Activated T-cell treated with anti-CD3 and anti-CD28 coated beads, Interleukin-2, amount 50 U/mL, for 48 hours (primary cell): ENCODE measurements around the gene NKX2-3.

Experiments used
- DNase-seq, 2 experiments: peaks; one replicate each; pipeline ENCODE4 v3.0.0-alpha.2; 2020

Gene NKX2-3

DNA sequence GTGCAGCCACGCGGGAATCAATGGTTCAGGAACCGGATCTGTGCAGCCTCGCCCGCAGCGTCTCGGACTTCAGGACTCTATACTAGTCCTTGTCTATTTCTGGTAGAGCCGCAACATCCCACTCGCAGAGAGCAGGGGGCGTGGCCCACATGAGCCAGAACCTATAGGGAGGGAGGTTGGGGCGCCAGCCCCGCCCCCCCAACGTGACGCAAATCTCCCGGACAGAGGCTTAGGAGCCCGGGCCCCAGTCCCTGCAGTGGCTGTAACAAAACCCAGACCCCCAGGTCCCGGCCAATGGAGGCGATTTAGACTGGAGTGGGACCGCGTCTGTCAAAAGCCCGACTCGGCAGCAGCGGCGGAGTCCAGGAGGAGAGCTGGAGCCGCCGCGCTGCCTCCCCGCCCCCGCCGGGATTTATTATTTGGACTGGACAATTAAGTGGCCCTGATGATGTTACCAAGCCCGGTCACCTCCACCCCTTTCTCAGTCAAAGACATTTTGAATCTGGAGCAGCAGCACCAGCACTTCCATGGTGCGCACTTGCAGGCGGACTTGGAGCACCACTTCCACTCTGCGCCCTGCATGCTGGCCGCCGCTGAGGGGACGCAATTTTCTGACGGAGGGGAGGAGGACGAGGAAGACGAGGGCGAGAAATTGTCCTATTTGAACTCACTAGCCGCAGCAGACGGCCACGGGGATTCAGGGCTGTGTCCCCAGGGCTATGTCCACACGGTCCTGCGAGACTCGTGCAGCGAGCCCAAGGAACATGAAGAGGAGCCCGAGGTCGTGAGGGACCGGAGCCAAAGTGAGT is at the start of gene NKX2-3:
Gene NKX2-3, plus strand, starts transcription at position 256 of the 809 bp plus-strand sequence. Its CDS starts 190 bp downstream, at position 446.
- peak; percentile 67 to 71 for DNase-seq

DNA sequence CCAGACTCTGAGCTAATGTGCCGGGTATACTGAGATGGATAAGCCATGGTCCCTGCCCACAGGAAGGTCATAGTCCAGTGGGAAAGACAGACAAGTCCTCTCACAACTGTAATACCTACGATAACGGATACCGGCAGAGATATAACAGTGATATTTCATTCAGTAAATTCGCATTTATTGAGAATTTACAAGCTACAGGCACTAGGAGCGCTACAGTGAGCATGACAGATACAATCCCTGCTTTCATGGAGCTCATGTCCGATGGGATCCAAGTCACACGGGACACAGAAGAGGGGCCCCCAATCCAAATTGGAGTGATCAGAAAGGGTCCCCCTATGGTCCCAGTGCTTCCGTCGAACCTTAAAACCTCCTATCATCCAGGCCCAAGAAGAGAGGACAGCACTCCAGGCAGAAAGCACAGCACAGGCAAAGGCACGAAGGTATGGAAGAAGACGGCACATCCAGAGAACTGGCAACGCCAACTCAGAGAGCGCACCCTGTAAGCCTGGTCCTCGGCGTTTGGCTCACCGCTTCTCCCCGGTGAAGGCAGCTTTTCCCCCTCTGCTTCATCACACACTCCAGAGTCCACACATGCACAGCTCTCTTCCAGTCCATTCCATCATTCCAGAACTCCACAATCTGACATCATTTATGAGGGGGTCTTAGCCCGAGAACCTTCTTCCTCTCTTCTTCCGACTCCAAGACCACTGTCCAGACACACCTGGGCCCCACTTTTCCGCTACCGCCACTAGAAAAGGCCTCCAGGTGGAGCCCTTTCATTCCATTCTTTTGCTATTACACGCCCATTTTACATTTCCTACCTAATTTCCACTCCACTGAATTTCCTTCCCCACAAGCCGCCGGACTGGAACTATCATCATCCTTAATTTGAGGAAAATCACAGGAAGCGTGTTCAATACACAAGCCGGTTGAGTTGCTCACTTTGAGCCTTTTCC is 47.8 kb upstream of the NKX2-3 start:
- no peak for DNase-seq

DNA sequence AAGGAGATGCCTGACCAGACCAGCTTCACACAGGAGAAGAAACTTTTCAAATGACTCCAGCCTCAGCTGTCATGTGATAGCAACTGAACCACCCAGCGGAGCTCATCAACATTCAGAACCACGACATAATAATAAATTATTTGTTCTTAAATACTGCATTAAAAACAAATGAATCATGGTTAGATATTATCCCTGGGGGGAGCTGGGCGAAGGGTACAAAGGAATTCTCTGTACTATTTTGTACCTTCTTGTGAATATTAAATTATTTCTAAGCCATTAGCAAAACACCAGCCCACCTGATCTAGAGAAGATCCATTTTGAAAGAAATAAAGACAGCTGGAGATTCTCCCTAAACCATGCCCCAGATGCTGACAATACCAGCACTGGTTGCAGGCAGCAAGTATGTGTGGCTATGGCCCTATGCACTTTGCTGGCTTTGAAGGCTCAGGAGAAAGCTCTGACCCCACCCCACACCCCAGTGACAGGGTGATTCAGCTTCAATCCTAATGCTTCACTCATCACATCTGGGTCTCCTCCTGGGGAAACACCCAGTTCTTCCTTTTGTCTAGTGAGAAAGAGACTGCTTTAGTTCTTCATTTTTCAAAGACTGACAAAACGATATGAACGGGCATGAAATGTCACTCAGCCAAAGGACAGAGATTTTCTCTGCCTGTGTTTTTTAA is 45.5 kb upstream of the NKX2-3 start:
- DNase-seq = no peak

DNA sequence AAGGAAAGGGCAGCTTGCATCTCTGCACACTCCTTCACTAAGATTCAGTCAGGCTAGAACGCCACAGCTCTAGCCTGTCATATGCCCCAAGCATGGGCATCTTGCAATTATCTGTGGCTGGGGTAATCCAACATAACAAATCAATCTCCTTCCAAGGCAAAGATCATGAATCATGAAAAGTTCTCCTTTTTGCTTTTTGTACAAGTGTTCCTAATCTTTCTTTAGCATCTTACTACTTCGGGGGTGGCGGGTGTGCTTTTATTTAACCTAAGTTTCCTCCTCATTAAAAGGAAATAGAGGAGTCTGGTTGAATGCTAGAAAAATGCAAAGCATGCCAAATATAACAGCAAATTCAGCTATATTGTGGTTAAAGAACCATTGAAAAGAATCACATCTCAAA is 43.5 kb upstream of the NKX2-3 start:
- DNase-seq = no peak

DNA sequence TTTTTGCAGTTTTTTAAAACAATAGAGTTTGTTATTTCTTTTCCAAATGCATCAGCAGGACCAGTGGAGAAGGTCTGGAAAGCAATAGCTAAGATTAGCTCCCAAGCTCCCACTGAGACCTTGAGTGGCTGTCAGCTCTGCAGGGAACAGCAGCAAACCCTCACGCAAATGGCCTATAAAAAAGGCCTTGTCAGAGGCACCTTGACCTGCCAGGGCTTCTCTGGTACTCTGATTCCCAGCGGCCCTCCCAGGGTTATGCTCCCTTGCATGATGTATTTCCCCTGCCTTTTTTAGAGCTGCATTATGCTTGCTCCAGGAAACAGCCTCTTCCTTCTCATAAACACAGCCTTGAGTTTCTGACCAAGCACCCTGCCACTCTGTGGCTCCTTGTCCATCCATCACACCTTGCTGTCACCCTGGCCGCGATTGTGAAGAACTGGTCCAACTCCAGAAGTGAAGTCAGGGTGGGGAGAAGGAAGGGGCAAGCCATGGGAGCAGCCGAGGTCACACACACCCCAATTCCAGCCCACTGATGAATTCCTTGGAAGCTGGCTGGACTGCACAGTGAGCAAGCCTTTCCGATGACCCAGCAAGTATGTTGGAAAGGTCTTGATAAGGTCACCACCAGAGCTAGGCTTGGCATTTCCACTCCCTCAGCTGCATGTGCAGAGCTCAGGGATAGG is 35.3 kb upstream of the NKX2-3 start:
- DNase-seq = no peak

DNA sequence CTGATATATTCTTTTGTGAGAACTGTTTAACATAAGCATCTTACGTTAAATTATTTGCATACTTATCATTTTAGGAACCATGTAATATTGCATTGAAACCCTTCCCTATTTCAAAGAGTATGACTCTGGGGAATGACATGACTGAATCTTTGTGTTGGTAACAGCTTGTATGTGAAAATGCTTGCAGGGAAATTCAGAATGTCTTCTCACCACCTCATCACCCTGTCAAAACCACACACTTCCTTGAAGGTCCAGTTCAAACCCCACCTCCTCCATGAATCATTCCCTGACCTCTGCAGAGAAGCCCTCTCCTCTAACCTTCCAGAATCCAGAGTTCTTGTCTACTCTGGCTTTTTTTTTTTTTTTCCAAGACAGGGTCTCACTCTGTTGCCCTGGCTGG is 26.3 kb upstream of the NKX2-3 start:
- DNase-seq = no peak

DNA sequence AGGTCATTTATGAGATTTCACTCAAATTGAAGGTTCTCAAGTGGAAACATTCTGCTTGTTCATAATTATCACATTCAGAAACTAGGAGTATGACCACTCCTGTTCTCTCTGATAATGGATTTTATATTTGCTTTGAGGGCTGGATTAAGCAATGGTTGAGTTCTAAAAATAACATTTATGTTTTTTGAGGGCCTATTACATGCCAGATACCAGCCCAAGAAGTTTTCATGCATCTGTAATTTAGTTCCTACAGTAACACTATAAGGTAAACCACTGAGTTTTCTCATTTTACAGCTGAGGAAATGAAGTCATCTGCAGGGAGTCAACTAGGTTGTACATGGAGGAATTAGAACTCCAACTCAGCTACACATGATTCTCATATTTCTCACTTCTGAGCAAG is 25.5 kb upstream of the NKX2-3 start:
- no peak for DNase-seq

DNA sequence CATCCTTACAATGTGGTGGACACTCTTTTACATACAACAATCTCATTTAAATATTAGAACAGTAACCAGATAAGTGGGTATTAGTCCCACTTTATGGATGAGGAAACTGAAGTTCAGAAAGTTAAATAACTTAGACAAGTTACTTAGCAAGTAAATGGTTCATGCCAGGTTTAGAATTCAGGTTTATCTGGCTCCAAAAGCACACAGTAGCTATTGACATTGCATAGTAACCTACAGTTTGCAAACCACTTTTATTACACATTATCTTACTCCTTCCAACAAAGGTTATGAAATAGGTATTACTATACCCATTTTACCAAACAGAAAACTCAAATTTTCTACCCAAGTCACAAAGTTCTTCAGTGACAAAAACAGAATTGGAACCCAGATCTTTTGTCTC is 19.7 kb upstream of the NKX2-3 start:
- DNase-seq = no peak

DNA sequence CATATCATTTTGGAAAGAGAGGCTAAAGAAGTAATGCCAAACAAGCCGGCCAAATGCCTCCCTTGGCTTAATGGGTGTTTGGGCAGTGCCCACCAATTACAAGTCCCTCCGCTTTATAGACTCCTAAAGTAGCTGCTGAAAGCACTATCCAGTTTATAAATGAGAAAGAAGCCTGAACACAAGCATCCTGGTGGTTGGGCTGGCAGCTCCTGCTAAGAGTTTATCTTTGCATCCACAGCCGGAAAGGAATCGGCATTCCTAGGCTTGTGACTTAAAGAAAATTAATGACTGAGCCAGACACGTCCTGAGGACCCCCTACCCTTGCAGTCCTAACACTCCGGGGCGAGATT is 13.1 kb upstream of the NKX2-3 start:
- no peak for DNase-seq

DNA sequence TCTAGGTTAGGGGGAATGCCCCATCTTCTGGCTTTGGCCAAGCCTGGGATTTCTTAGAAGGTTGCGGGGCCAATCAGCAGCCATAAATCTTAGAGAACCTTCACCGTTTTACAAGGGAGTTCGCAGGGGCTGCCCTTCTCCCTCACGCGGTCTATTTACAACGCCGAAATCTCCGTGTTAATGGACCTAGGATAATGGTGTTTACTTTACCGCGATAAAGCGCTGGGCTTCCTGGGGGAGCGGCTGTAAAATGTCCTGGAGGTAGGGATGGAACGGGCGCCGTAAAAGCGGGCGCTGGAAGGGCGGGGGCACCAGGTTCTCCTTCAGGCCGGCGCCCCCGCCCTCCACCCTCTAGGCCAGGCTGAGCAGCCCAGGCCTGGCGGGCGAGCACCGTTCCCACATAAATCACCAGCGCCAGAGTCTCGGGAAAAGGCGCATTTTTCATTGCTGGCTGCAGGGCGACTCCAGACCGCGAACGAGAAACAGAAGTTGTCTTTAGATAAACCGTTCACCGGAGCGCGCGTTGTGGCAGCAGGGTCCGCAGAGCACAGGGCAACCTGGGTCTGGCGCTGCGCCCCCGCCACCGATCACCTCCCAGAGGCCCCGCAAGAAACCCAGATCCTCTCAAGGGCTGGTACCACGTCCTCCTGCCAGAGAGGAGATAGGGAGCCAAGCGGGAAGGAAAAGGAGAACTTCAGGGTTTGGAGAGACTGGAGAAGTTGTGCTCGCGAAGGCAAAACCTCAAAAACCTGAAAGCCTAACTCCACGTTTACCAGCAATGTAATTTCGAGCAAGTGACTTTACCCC is 12.5 kb upstream of the NKX2-3 start:
- no peak for DNase-seq

DNA sequence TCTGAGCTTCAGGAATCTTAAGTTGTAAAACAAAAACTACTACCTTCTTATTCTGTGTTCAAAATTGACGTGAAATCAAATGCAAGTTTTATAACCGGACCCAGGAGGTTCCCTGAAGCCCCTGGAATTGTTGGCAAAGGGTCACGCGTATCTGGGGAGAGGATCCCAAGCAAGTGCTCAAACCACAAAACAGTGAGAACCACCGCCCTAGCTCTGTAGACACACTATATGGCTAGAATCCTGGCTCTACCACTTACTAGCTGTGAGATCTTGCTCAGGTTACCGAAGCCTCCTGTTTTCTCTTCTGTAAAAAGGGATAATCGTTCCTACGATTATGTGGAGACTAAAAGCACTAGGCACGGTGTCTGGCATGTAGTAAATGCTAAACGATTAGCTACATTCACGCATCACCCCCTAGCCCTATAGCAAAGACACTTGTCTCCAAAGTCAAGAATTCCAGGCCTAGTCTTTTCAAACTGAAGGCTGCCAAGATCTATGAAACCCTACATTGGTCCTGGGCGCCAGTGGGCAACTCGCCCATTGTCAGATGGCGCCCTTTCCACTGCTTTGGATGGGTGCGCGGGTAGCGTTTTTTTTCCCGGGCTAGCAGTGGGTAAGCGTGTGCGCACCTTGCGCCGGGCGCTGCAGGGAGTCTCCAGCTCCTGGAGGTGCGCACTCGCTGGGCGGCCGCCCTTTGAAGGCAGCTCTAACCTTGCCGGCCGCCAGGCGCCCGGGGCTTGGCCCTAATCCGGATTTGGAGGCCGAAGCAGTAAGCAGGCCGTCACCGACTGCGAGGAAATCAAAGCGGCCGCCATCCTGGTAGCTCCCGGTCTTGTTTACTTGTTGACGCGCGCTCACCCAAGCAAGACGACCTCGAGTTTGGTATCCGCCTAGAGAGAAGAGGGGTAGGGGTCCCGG is 11.6 kb upstream of the NKX2-3 start:
- DNase-seq = no peak

DNA sequence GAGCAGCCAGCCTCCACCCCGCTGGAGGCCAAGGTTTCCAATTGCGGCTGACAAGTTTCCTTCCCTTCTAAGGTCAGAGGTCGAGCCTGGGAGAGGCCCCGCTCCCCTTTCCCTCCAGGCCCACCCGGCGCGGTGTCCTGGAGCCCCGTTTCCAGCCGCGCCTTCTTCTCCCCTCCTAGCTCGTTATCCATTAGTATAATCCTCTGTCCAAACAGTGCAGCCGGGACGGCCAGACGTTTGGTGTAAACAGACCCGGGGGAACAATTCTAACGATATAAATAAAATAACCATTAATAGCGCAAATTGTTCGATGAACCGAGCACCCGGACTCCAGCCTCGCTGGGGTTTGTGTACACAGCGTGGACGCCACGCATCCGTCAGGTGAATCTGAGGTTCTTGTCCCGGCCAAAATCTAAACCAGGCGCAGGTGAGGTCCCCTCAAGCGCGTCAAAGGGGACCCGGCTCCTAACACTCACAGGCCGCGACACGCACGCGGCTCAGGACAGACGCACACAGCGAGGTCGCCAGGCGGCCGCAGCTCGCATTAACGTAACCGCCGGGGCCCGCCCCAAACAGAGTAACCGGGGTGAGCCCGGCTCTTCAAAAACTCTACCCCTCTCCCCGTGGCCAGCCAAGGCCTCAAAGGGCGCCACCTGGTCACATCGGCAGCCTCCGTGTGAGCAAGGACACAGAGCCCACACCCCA is 10.8 kb upstream of the NKX2-3 start:
- no peak for DNase-seq

DNA sequence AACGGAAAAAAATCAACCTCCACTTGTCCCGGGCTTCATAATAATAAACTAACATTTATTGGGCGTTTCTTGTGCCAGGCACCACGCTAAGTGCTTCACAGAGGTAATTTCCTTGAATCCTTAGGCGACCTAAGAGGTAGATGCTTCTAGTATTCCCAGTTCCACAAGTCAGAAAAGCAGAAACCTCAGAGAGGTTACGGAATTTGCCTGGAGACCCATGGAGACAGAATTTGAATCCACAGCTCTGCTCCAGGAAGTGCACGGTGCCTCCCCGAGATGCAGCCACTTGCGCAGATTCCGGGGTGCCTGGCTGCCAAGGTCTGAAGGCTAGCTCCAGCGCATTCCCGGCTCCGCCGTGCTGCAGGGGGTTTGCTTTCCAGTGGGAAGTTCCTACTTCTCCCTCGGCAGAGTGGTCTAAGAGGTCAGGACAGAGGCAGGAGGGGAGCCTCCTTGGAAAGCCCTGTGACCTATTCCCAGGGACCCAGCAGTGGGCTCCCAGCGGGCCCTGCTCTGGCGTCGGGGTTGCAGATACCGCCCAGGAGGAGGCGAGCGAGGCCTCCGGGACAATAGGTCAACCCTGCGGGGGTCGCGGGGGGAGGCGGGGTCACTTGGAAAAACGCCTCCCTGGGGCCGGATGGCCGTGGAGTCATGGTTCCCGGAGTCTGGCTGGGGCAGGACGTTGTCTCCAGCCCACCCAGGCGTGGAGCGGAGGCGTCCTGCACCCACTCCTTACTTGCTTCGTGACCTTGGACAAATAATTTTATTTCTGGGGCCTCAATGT is 10.1 kb upstream of the NKX2-3 start:
- DNase-seq = no peak

DNA sequence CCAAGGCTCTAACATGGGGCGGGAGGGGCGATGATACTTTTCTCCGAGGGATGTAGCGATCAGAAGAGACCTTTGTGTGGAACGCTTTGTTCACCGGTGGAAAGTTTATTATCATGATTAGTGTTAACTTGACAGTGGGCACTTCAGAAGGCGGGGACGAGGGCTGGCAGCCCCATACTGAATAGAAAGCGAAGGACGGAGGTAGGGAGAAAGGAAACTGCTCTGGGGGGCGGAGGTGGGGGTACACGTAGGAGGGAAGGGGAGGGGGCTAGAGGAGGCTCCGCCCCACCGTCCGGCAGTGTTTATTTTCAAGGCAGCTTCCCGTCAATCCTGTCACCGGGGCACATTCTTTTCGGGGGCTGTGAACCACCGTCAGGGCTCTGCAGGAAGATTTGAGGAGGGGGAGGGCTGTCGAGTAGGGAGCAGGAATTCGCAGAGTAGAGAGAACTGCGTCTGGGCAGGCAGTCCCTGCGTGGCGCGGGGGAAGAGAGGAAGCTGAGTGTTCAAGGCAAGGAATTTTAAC is 9.4 kb upstream of the NKX2-3 start:
- DNase-seq = no peak

DNA sequence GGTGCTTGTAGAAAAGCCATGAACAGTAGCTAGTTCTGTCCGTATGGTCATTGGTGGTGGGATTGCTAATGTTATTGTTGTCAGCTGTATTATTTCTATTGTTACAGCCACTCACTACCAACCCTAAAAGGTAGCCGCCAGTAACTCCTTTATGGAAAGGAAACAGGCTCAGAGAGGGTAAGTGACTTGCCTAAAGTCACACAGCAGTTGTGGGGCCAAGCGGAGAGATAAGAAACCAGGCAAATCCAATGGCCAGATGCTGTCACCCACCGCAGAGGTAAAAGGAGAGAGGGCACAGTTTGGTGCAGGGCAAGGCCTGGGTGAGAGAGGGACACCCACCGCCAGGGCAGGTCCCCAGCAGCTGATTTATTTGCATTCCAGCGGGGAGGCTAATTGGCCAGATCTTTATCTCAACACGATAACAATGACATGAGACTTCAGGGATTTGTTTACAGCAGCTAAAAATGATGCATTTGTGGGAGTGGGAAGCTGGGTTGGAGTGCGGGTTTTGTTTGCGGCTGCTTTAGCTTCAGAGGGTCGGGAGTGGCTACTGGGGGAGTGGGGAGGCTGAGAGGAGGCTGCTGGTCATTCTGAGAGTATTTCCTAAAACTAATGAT is 8.6 kb upstream of the NKX2-3 start:
- DNase-seq = no peak

DNA sequence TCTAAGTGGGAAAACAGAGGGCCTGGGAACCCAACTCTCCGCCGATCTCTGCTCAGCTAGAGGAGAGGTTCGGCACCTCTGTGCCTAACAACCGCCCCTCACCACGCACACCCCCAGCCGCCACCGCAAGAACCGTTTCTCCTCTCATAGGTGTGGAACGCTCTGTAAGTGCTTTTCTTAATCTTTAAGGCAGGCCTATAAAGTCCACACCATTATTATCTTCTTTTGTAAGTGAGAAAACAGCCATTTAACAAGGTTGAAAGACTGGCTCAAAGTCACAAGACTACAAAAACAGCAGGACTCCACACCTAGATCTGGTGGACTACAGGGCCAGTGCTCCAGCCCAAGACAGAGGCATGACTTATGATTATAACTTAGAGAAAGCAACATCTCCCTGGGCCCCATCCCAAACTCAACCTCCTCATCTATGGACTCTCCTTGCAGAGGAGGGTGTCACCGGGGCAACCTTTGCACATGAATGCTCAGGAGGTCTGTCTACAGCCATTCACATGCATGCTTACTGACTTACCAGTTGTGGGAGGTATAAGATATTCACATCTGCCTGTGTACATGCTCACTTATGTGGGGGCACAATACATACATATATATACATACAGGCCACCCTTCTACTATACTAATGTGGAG is 7.9 kb upstream of the NKX2-3 start:
- no peak for DNase-seq

DNA sequence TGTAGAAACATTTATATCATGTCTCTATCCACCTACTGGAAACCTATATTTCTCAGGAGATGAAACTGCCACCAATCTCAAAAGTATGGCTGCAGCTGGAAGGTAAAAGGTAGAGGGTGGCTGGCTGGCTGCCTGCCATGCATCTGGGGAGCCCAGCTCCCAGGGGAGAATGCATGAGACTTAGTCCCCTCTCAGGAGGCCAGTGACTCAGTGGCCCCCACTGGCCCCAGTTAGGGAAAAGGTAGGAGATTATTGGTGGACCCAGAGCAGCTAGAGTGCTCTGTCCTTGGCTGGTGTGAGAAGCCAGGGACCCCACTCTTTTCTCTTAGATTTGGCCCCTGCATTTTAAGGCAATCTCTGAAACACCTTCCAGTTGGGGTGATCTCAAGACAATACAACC is 6.8 kb upstream of the NKX2-3 start:
- no peak for DNase-seq

DNA sequence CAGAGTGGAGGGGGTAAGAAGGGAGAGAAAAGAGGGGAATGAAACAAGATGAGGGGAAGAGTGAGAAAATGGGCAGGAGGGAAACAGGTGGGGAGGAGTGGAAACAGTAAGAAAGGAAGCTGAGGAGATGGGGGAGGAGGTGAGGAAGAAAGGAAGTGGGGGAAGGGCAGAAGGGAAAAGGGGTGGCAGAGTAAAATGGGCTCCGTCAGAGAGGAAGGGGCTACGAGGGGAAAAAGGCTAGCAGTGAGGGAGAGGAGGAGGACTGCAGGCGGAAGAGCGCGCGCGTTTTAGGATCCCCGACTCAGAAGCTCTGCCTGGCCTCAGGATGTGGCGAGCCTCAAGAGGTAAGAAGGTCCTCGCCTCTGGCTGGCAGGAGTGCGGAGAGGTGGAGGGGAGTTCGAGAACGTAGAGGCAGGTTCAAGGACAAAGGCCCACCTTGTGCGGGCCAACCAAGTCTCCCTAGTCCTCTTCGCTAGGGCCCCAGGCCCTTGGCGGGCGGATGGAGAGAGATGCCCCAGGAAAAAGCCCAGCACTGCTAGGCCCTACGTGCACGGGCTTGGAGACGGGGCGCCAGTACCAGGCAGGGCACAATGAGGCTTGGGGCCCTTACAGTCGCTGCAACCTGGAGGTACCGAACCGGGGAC is 5.8 kb upstream of the NKX2-3 start:
- no peak for DNase-seq
